H1 (cell line): ENCODE measurements around the gene ARHGEF10L. TPM values are rescaled to one million over a fixed set of nuclear protein-coding genes. Genes with fewer than 3 reads are reported as not detected.

Source experiments
- CTCF ChIA-PET: fragments of 300-600 bp; sonication (Branson Sonifier 250); formaldehyde crosslinking; loops from one replicate; lab custom pipeline; 2021; ENCODE audit not compliant: partially characterized antibody; lab: Charles Lee
- POLR2A ChIA-PET: fragments of 300-600 bp; sonication (Branson Sonifier 250); formaldehyde crosslinking; loops from one replicate; lab custom pipeline; 2021; ENCODE audit warnings: inconsistent platforms; ENCODE audit not compliant: partially characterized antibody; lab: Charles Lee
- DNase-seq, 2 experiments: peaks; one replicate each; pipeline versions ENCODE4 v3.0.0 to v3.0.0-alpha.2; 2010 to 2022; ENCODE audit warnings: low spot score in 2 of 2, low read depth in 1 of 2, mixed read lengths in 1 of 2
- FAIRE-seq: peaks from 2 replicates; lab custom pipeline; 2011; peaks lifted over from hg19 to GRCh38; lab: Jason Lieb, UNC
- H2AFZ ChIP-seq: 2 replicates; pipeline ENCODE4 v1.8.1; 2012; ENCODE audit warnings: low read length, inconsistent platforms
- H2AK5ac ChIP-seq: 2 replicates; pipeline ENCODE4 v1.6.1; 2013; ENCODE audit warnings: low read depth, low read length
- H2BK120ac ChIP-seq: replicated peaks from 2 replicates; pipeline ENCODE3; 2013; ENCODE audit warnings: low read depth, low read length, inconsistent platforms
- H2BK12ac ChIP-seq: 2 replicates; pipeline ENCODE4 v1.6.1; 2013; ENCODE audit warnings: low read depth, low read length
- H2BK15ac ChIP-seq: 2 replicates; pipeline ENCODE4 v1.6.1; 2013; ENCODE audit warnings: low read length
- H2BK20ac ChIP-seq: 2 replicates; pipeline ENCODE4 v1.6.1; 2013; ENCODE audit warnings: low read length
- H2BK5ac ChIP-seq: 2 replicates; pipeline ENCODE4 v1.6.1; 2013; ENCODE audit warnings: low read depth, low read length
- H3K14ac ChIP-seq: 2 replicates; pipeline ENCODE4 v1.6.1; 2013; ENCODE audit warnings: inconsistent platforms; ENCODE audit not compliant: insufficient read length
- H3K18ac ChIP-seq: 2 replicates; pipeline ENCODE4 v1.6.1; 2013; ENCODE audit warnings: low read length; ENCODE audit errors: extremely low read depth
- H3K23ac ChIP-seq: 2 replicates; pipeline ENCODE4 v1.6.1; 2013; ENCODE audit warnings: inconsistent platforms; ENCODE audit not compliant: insufficient read length
- H3K23me2 ChIP-seq: 2 replicates; pipeline ENCODE4 v1.6.1; 2013; ENCODE audit warnings: low read depth, low read length
- H3K27ac ChIP-seq: 2 replicates; pipeline ENCODE4 v1.6.1; 2011; ENCODE audit warnings: low read depth, low read length, inconsistent platforms
- H3K27me3 ChIP-seq, 4 experiments: replicated peaks in 1 of 4; 1 replicate in 1 of 4; 2 replicates in 3 of 4; pipeline versions ENCODE4 v1.6.1 to v1.8.1; 2011 to 2013; ENCODE audit warnings: low read length in 3 of 4, mild to moderate bottlenecking in 3 of 4, inconsistent platforms in 2 of 4, mixed read lengths in 2 of 4, moderate library complexity in 1 of 4; ENCODE audit not compliant: control insufficient read depth in 3 of 4, insufficient read depth in 3 of 4; ENCODE audit errors: extremely low read depth in 1 of 4
- H3K36me3 ChIP-seq, 4 experiments: 2 replicates each; pipeline versions ENCODE4 v1.6.1 to v1.8.1; 2011 to 2013; ENCODE audit warnings: mild to moderate bottlenecking in 4 of 4, low read length in 3 of 4, moderate library complexity in 2 of 4, control low read depth in 1 of 4, inconsistent platforms in 1 of 4; ENCODE audit not compliant: insufficient read depth in 4 of 4, control insufficient read depth in 2 of 4
- H3K4ac ChIP-seq: replicated peaks from 2 replicates; pipeline ENCODE3; 2013; ENCODE audit warnings: low read length, low read depth, mixed read lengths, inconsistent platforms; ENCODE audit not compliant: insufficient read length
- H3K4me1 ChIP-seq, 4 experiments: replicated peaks in 1 of 4; 1 replicate in 1 of 4; 2 replicates in 3 of 4; pipeline versions ENCODE4 v1.6.1 to v1.8.1; 2011 to 2013; ENCODE audit warnings: low read length in 3 of 4, inconsistent platforms in 2 of 4, mixed read lengths in 1 of 4; ENCODE audit not compliant: insufficient read depth in 4 of 4, control insufficient read depth in 3 of 4
- H3K4me2 ChIP-seq, 2 experiments: 2 replicates each; pipeline versions ENCODE4 v1.6.1 to v1.8.1; 2011 to 2013; ENCODE audit warnings: low read depth in 2 of 2, low read length in 2 of 2, control low read depth in 1 of 2, inconsistent platforms in 1 of 2, mild to moderate bottlenecking in 1 of 2; ENCODE audit not compliant: insufficient read depth in 1 of 2
- H3K4me3 ChIP-seq, 4 experiments: fragments of 200-600, 300-600 bp in 1 of 4; sonication (generic), shearing (Covaris generic), sonication (Bioruptor Twin) in 1 of 4; 2 replicates each; pipeline versions ENCODE4 v1.5.1 to v1.8.1; 2011 to 2016; ENCODE audit warnings: low read length in 4 of 4, low read depth in 3 of 4, control low read depth in 2 of 4, inconsistent platforms in 2 of 4, mild to moderate bottlenecking in 2 of 4, mixed read lengths in 1 of 4, moderate library complexity in 1 of 4; ENCODE audit not compliant: insufficient read depth in 2 of 4; ENCODE audit errors: extremely low read depth in 1 of 4
- H3K56ac ChIP-seq: replicated peaks from 2 replicates; pipeline ENCODE3; 2013; ENCODE audit warnings: low read depth, mild to moderate bottlenecking, mixed read lengths, low read length, inconsistent platforms; ENCODE audit not compliant: insufficient read length
- H3K79me1 ChIP-seq: 2 replicates; pipeline ENCODE4 v1.6.1; 2013; ENCODE audit warnings: low read depth, low read length, control low read depth
- H3K79me2 ChIP-seq, 2 experiments: 2 replicates each; pipeline versions ENCODE4 v1.6.1 to v1.8.1; 2012 to 2013; ENCODE audit warnings: low read length in 2 of 2, mild to moderate bottlenecking in 2 of 2, inconsistent platforms in 1 of 2; ENCODE audit not compliant: insufficient read depth in 2 of 2, control insufficient read depth in 1 of 2
- H3K9ac ChIP-seq, 4 experiments: replicated peaks in 1 of 4; 1 replicate in 1 of 4; 2 replicates in 3 of 4; pipeline versions ENCODE4 v1.6.1 to v1.8.1; 2011 to 2013; ENCODE audit warnings: low read depth in 3 of 4, low read length in 3 of 4, control low read depth in 2 of 4, mild to moderate bottlenecking in 2 of 4, moderate library complexity in 2 of 4, inconsistent platforms in 1 of 4; ENCODE audit errors: extremely low read depth in 1 of 4
- H3K9me3 ChIP-seq, 2 experiments: 2 replicates each; pipeline versions ENCODE4 v1.6.1 to v1.8.1; 2012 to 2013; ENCODE audit warnings: mild to moderate bottlenecking in 2 of 2, moderate library complexity in 2 of 2, control low read depth in 1 of 2, inconsistent platforms in 1 of 2, low read depth in 1 of 2, low read length in 1 of 2, mixed read lengths in 1 of 2; ENCODE audit not compliant: insufficient read depth in 2 of 2
- H4K20me1 ChIP-seq, 2 experiments: replicated peaks in 1 of 2; 2 replicates each; pipeline versions ENCODE3 to v1.8.1; 2011 to 2013; ENCODE audit warnings: inconsistent platforms in 2 of 2, low read length in 2 of 2, mild to moderate bottlenecking in 1 of 2; ENCODE audit not compliant: insufficient read depth in 2 of 2, control insufficient read depth in 1 of 2
- H4K5ac ChIP-seq: 2 replicates; pipeline ENCODE4 v1.6.1; 2013; ENCODE audit warnings: low read length, low read depth, mixed read lengths, inconsistent platforms; ENCODE audit not compliant: insufficient read length
- H4K8ac ChIP-seq: 2 replicates; pipeline ENCODE4 v1.8.0; 2013; ENCODE audit warnings: mild to moderate bottlenecking, moderate library complexity, low read length, inconsistent platforms; ENCODE audit not compliant: insufficient read depth; ENCODE audit errors: extremely low read depth
- H4K91ac ChIP-seq: replicated peaks from 2 replicates; pipeline ENCODE3; 2013; ENCODE audit warnings: low read length, mixed read lengths, inconsistent platforms; ENCODE audit not compliant: insufficient read length
- ASH2L ChIP-seq: fragments of 200-600, 300-600 bp; sonication (generic); IDR thresholded peaks from one replicate; pipeline ENCODE4 v1.7.1; 2017; ENCODE audit warnings: low read length
- CHD2 ChIP-seq: IDR thresholded peaks from 2 replicates; pipeline ENCODE4 v1.6.1; 2012; ENCODE audit warnings: low read length, improper control_type of control experiment
- JUND ChIP-seq: IDR thresholded peaks from 2 replicates; pipeline ENCODE4 v1.6.1; 2011; ENCODE audit warnings: mild to moderate bottlenecking, improper control_type of control experiment, low read length
- NRF1 ChIP-seq: IDR thresholded peaks from 2 replicates; pipeline ENCODE4 v1.6.1; 2011; ENCODE audit warnings: mild to moderate bottlenecking, low read depth, low read length, improper control_type of control experiment
- RAD21 ChIP-seq, 2 experiments: IDR thresholded peaks in 1 of 2; conservative IDR thresholded peaks in 1 of 2; 2 replicates each; pipeline ENCODE4 v1.6.1; 2011; ENCODE audit warnings: low read depth in 2 of 2, low read length in 2 of 2, improper control_type of control experiment in 1 of 2, inconsistent platforms in 1 of 2, mild to moderate bottlenecking in 1 of 2, moderate library complexity in 1 of 2
- WGBS, 2 experiments: shearing (Covaris generic) in 1 of 2; methylation state at CpG; one replicate each; pipeline versions ENCODE4 v1.1.6 to v1.1.7; 2013 to 2015; ENCODE audit warnings: low lambda C conversion rate in 2 of 2, mixed read lengths in 2 of 2, inconsistent platforms in 1 of 2, low coverage in 1 of 2, missing lambda C conversion rate in 1 of 2; ENCODE audit not compliant: insufficient replicate concordance in 2 of 2, insufficient coverage in 1 of 2, insufficient read length in 1 of 2; ENCODE audit errors: extremely low coverage in 1 of 2, missing lambda C conversion rate in 1 of 2; 5-methylcytosine and 5-hydroxymethylcytosine counted together
- polyA plus RNA-seq, 7 experiments: library from polyadenylated mRNA; depleted of rRNA in 3 of 7; stranded (reverse) in 5 of 7; unstranded in 2 of 7; fragments of >200 nt in 5 of 7; fragments of 200-250 nt in 2 of 7; gene quantifications; 1 replicate in 5 of 7; 2 replicates in 1 of 7; 4 replicates in 1 of 7; pipeline versions ENCODE4 v1.2.1 to v1.2.3, GENCODE V29; 2011 to 2013; ENCODE audit warnings: missing spikeins in 2 of 7, mixed read lengths in 2 of 7
- total RNA-seq: library from RNA; stranded (reverse); fragmentation: NEBNext Ultra II Directional; extraction: Animal tissue kit (Norgen Biotek cat#: 25700); gene quantifications from 2 replicates; pipeline ENCODE4 v1.2.1, GENCODE V29; 2021

Gene ARHGEF10L
- total and polyA plus RNA-seq, 2 of the 8 experiments (the other 6 are each of a cell fraction or from before 2014, with no cell fraction given), result 33.6 to 39.6 TPM

DNA sequence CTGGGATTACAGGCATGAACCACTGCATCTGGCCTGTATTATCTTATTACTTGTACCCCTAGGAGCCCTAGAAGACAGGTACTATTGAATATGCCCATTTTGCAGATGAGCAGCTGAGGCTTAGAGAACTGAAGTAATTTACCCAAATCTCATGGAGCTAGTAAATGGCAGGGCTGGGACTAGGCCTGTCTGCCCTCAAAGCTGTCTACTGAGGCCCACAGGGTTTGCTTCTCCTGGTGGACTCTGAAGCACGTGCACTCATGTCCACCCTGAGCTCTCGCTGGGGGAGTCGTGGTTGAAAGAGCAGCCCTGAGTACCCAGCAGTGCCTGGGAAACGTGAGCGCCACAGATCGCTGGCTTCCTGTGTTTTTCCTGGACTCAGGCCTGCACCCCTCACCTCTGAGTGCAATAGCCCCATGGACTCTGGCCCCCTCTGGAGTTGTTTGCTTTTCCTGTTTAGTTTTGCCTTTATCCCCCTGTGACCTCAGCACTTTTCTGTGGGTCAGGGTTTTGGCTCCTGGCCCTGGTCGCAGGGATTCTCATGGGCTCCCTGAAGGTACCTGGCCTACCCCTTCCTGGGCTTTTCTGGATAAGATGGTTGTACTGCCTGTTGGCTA, 52.4 kb downstream of the ARHGEF10L start:
- Histone ChIP-seq H3K9me3 (no peaks in the 10 kb centered on the region), H4K8ac (no peak overlapping the region; the same call in 1 of the 2 replicates), H3K36me3 (peaks cover 0 to 4% (median under 1%) of the 10 kb centered on the region in 4 experiments; a peak in 4 of 8 replicates), H3K14ac (no peak overlapping the region), H3K4me1 (peaks cover 8 to 21% (median 17%) of the 10 kb centered on the region in 4 experiments), H2BK120ac (no peak overlapping the region), H3K23ac (no peak overlapping the region), H4K91ac (no peak overlapping the region), H3K79me2 (peaks cover 0 to 14% of the 10 kb centered on the region in 2 experiments; a peak in 1 of 4 replicates), H3K4me3 (no peak overlapping the region), H3K9ac (no peak overlapping the region), H3K56ac (no peak overlapping the region), H2AK5ac (no peak overlapping the region), H3K27me3 (no peaks in the 10 kb centered on the region; a peak in 1 of 7 replicates), H4K20me1 (peaks cover 2 to 3% of the 10 kb centered on the region in 2 experiments), H3K23me2 (no peaks in the 10 kb centered on the region), H4K5ac (no peak overlapping the region), H2BK12ac (no peak overlapping the region), H3K18ac (no peak overlapping the region), H2BK15ac (no peak overlapping the region), H2BK20ac (no peak overlapping the region), H2AFZ (no peak overlapping the region), H3K4me2 (no peak overlapping the region), H3K79me1 (peaks cover 13% of the 10 kb centered on the region), H3K27ac (no peak overlapping the region), H3K4ac (no peak overlapping the region), H2BK5ac (no peak overlapping the region)
- DNase-seq (no peak), FAIRE-seq (no peak)
- no peak for TF ChIP-seq JUND
- no peak for TF ChIP-seq CHD2
- TF ChIP-seq ASH2L, result no peak
- TF ChIP-seq NRF1, result no peak
- no peak for TF ChIP-seq RAD21 (IDR thresholded peaks at IDR 0.05 in 1 of 2, conservative IDR thresholded peaks at IDR 0.05 in 1 of 2; ENCODE audit: low read depth in 2 of 2, low read length in 2 of 2)
- WGBS, 2 experiments, result 71% methylated on average over 7 of the region's 7 CpGs; no CpG with 5 or more reads in 1 of the 2 experiments
- POLR2A ChIA-PET, result interaction anchor here (0.8 kb wide), 1 partner anchor 9 kb away, joined by 3 read pairs; no protein-coding TSS in a partner anchor
- CTCF ChIA-PET, result interaction anchor here (0.8 to 86.2 kb wide), 5 partner anchors 11 to 967 kb away, joined by 3 to 1640 read pairs (median 612); no protein-coding TSS in a partner anchor
